ENCODE results near the gene USP6NL. TPM values are rescaled to one million over a fixed set of nuclear protein-coding genes. Genes with fewer than 3 reads are reported as not detected.

The USP6NL gene
- total and polyA plus RNA-seq, 2 of the 8 experiments (the other 6 are each of a cell fraction or from before 2014, with no cell fraction given), result 10.9 to 28.8 TPM

- Histone ChIP-seq H3K9ac (replicated peaks in 1 of 4; ENCODE audit: extremely low read depth in 1 of 4, low read depth in 3 of 4, low read length in 3 of 4) (no peak overlapping the region), H3K56ac (replicated peaks; ENCODE audit: insufficient read length, low read depth, low read length) (no peak overlapping the region), H3K4ac (replicated peaks; ENCODE audit: insufficient read length, low read depth, low read length) (no peak overlapping the region), H2BK20ac (ENCODE audit: low read length) (peak overlapping the region; percentile 75; the same call in 1 of the 2 replicates), H3K79me2 (ENCODE audit: control insufficient read depth in 1 of 2, insufficient read depth in 2 of 2, low read length in 2 of 2) (no peaks in the 10 kb centered on the region), H3K9me3 (ENCODE audit: insufficient read depth in 2 of 2, low read depth in 1 of 2, low read length in 1 of 2) (peaks cover 0 to 8% of the 10 kb centered on the region in 2 experiments; a peak in 1 of 4 replicates), H3K4me1 (replicated peaks in 1 of 4; ENCODE audit: control insufficient read depth in 3 of 4, insufficient read depth in 4 of 4, low read length in 3 of 4) (peaks cover 3 to 10% (median 6%) of the 10 kb centered on the region in 4 experiments; a peak in 6 of 7 replicates), H4K91ac (replicated peaks; ENCODE audit: insufficient read length, low read length) (no peak overlapping the region), H3K4me3 (ENCODE audit: extremely low read depth in 1 of 4, insufficient read depth in 2 of 4, low read depth in 3 of 4, low read length in 4 of 4) (no peak overlapping the region), H3K18ac (ENCODE audit: extremely low read depth, low read length) (no peak overlapping the region), H4K20me1 (replicated peaks in 1 of 2; ENCODE audit: control insufficient read depth in 1 of 2, insufficient read depth in 2 of 2, low read length in 2 of 2) (no peaks in the 10 kb centered on the region), H3K79me1 (ENCODE audit: low read depth, low read length) (no peaks in the 10 kb centered on the region), H3K14ac (ENCODE audit: insufficient read length) (no peak overlapping the region), H3K23me2 (ENCODE audit: low read depth, low read length) (no peaks in the 10 kb centered on the region), H4K5ac (ENCODE audit: insufficient read length, low read depth, low read length) (no peak overlapping the region), H3K27ac (ENCODE audit: low read depth, low read length) (no peak overlapping the region), H3K27me3 (replicated peaks in 1 of 4; ENCODE audit: control insufficient read depth in 3 of 4, extremely low read depth in 1 of 4, insufficient read depth in 3 of 4, low read length in 3 of 4) (no peaks in the 10 kb centered on the region; a peak in 1 of 7 replicates), H3K23ac (ENCODE audit: insufficient read length) (no peak overlapping the region), H2AK5ac (ENCODE audit: low read depth, low read length) (peak overlapping the region; percentile 53; the same call in 1 of the 2 replicates), H3K4me2 (ENCODE audit: insufficient read depth in 1 of 2, low read depth in 2 of 2, low read length in 2 of 2) (no peak overlapping the region), H2BK5ac (ENCODE audit: low read depth, low read length) (no peak overlapping the region), H4K8ac (ENCODE audit: extremely low read depth, insufficient read depth, low read length) (no peak overlapping the region), H2BK12ac (ENCODE audit: low read depth, low read length) (no peak overlapping the region), H2AFZ (ENCODE audit: low read length) (no peak overlapping the region), H2BK15ac (ENCODE audit: low read length) (no peak overlapping the region), H2BK120ac (replicated peaks; ENCODE audit: low read depth, low read length) (no peak overlapping the region), H3K36me3 (ENCODE audit: control insufficient read depth in 2 of 4, insufficient read depth in 4 of 4, low read length in 3 of 4) (no peaks in the 10 kb centered on the region)
- FAIRE-seq (no peak), DNase-seq (ENCODE audit: low read depth in 1 of 2, low spot score in 2 of 2) (no peak)
- ChIA-PET POLR2A (ENCODE audit: partially characterized antibody) (no interaction called here), CTCF (ENCODE audit: partially characterized antibody) (interaction anchor here (0.7 to 1.6 kb wide), 8 partner anchors 12 to 293 kb away, joined by 3 to 7 read pairs (median 4); no protein-coding TSS in a partner anchor)
- 89% methylated on average over 8 of the region's 8 CpGs; no CpG with 5 or more reads in 1 of the 2 experiments for WGBS, 2 experiments (ENCODE audit: extremely low coverage in 1 of 2, insufficient coverage in 1 of 2, insufficient read length in 1 of 2, insufficient replicate concordance in 2 of 2, low coverage in 1 of 2, low lambda C conversion rate in 2 of 2, missing lambda C conversion rate in 1 of 2)
- TF ChIP-seq CREB1 (IDR thresholded peaks at IDR 0.05), result no peak
- TF ChIP-seq TAF7 (optimal IDR thresholded peaks at IDR 0.05; ENCODE audit: borderline replicate concordance, low read depth, low read length), result no peak
- no peak for TF ChIP-seq SP1 (IDR thresholded peaks at IDR 0.05; ENCODE audit: low read depth, low read length)
- TF ChIP-seq CTBP2 (IDR thresholded peaks at IDR 0.05; ENCODE audit: borderline replicate concordance, insufficient read depth, insufficient read length, low read length), result no peak
- no peak for TF ChIP-seq SUZ12 (IDR thresholded peaks at IDR 0.05; ENCODE audit: low read length)
- no peak for TF ChIP-seq TBP (IDR thresholded peaks at IDR 0.05; ENCODE audit: low read depth, low read length)
- no peak for TF ChIP-seq GABPA (IDR thresholded peaks at IDR 0.05; ENCODE audit: borderline replicate concordance, insufficient read depth, low read length)
- TF ChIP-seq JUN (IDR thresholded peaks at IDR 0.05; ENCODE audit: low read depth, low read length), result no peak
- no peak for TF ChIP-seq USF2 (IDR thresholded peaks at IDR 0.05; ENCODE audit: low read length)
- no peak for TF ChIP-seq SAP30 (IDR thresholded peaks at IDR 0.05; ENCODE audit: insufficient read depth, insufficient replicate concordance, low read length)
- no peak for TF ChIP-seq ASH2L (IDR thresholded peaks at IDR 0.05; ENCODE audit: low read length)
- no peak for TF ChIP-seq RBBP5 (IDR thresholded peaks at IDR 0.05; ENCODE audit: borderline replicate concordance, low read depth, low read length)
These were observed 181.9 kb downstream of the USP6NL start for GRCh38 chr10:11429439-11430052.
